MM.1S (cell line): ENCODE results near the gene LAMA3.

Experiments
- DNase-seq: peaks from one replicate; pipeline ENCODE4 v3.0.0-alpha.2; 2015
- H2AFZ ChIP-seq: fragments of 300-600 bp; sonication (generic); 2 replicates; pipeline ENCODE4 v1.6.0; 2016; ENCODE audit warnings: antibody characterized with exemption, low read length
- H3F3A ChIP-seq: fragments of 300-600 bp; sonication (generic); 2 replicates; pipeline ENCODE4 v1.6.1; 2016; ENCODE audit warnings: mild to moderate bottlenecking, antibody characterized with exemption, low read length, moderate library complexity, mixed read lengths; ENCODE audit not compliant: insufficient read depth
- H3K27ac ChIP-seq: fragments of 300-600 bp; sonication (generic); 2 replicates; pipeline ENCODE4 v1.5.1; 2016; ENCODE audit warnings: mild to moderate bottlenecking, low read length
- H3K27me3 ChIP-seq: fragments of 300-600 bp; sonication (generic); replicated peaks from 2 replicates; pipeline ENCODE4 v1.6.0; 2016; ENCODE audit warnings: low read length; ENCODE audit not compliant: insufficient read depth
- H3K36me3 ChIP-seq: fragments of 300-600 bp; sonication (generic); replicated peaks from 2 replicates; pipeline ENCODE4 v1.6.1; 2016; ENCODE audit warnings: mild to moderate bottlenecking, low read length, mixed read lengths; ENCODE audit not compliant: insufficient read depth
- H3K4me1 ChIP-seq: fragments of 300-600 bp; sonication (generic); 2 replicates; pipeline ENCODE4 v1.6.1; 2016; ENCODE audit warnings: low read length, mixed read lengths
- H3K4me2 ChIP-seq: fragments of 300-600 bp; sonication (generic); 2 replicates; pipeline ENCODE4 v1.6.0; 2016; ENCODE audit warnings: low read depth, low read length
- H3K4me3 ChIP-seq: fragments of 300-600 bp; sonication (generic); 2 replicates; pipeline ENCODE4 v1.5.1; 2016; ENCODE audit warnings: low read length, mixed read lengths
- H3K79me2 ChIP-seq: fragments of 300-600 bp; sonication (generic); 2 replicates; pipeline ENCODE4 v1.6.1; 2016; ENCODE audit warnings: mixed run types, low read length, mixed read lengths
- H3K9ac ChIP-seq: fragments of 300-600 bp; sonication (generic); 2 replicates; pipeline ENCODE4 v1.6.1; 2016; ENCODE audit warnings: low read length, mixed read lengths
- H3K9me2 ChIP-seq: fragments of 300-600 bp; sonication (generic); replicated peaks from 2 replicates; pipeline ENCODE4 v1.6.1; 2016; ENCODE audit warnings: mild to moderate bottlenecking, low read length, mixed read lengths; ENCODE audit not compliant: insufficient read depth
- H3K9me3 ChIP-seq: fragments of 300-600 bp; sonication (generic); replicated peaks from 2 replicates; pipeline ENCODE4 v1.6.1; 2016; ENCODE audit warnings: mild to moderate bottlenecking, low read length, mixed read lengths; ENCODE audit not compliant: insufficient read depth
- H4K20me1 ChIP-seq: fragments of 300-600 bp; sonication (generic); 2 replicates; pipeline ENCODE4 v1.6.1; 2016; ENCODE audit warnings: mild to moderate bottlenecking, low read length, moderate library complexity, mixed read lengths; ENCODE audit not compliant: insufficient read depth
- CTCF ChIP-seq: fragments of 300-600 bp; sonication (generic); IDR thresholded peaks from 2 replicates; pipeline ENCODE4 v1.5.1; 2016; ENCODE audit warnings: antibody characterized with exemption, low read length, mixed read lengths
- EZH2 ChIP-seq: fragments of 300-600 bp; sonication (generic); optimal IDR thresholded peaks from 2 replicates; pipeline ENCODE3; 2017; ENCODE audit warnings: low read depth, mild to moderate bottlenecking, antibody characterized with exemption, low read length, mixed read lengths
- EZH2phosphoT487 ChIP-seq: fragments of 300-600 bp; sonication (generic); IDR thresholded peaks from 2 replicates; pipeline ENCODE4 v1.6.1; 2018; ENCODE audit warnings: antibody characterized with exemption, low read length

LAMA3 gene

GRCh38 chr18:23683155-23683554 lies 6.1 kb upstream of the LAMA3 start:
- Histone ChIP-seq H4K20me1 (no peaks in the 10 kb centered on the region), H3K79me2 (no peaks in the 10 kb centered on the region), H3K36me3 (no peaks in the 10 kb centered on the region), H3K9ac (no peak overlapping the region), H3K4me2 (no peak overlapping the region), H3K4me3 (no peak overlapping the region), H2AFZ (no peak overlapping the region), H3K27me3 (no peaks in the 10 kb centered on the region), H3K9me2 (no peaks in the 10 kb centered on the region), H3K9me3 (no peaks in the 10 kb centered on the region), H3K4me1 (no peaks in the 10 kb centered on the region), H3F3A (no peaks in the 10 kb centered on the region), H3K27ac (no peak overlapping the region)
- TF ChIP-seq CTCF, result no peak
- no peak for TF ChIP-seq EZH2phosphoT487
- no peak for TF ChIP-seq EZH2
- DNase-seq, result no peak

GRCh38 chr18:23683671-23684070 lies 5.6 kb upstream of the LAMA3 start:
- no peaks in the 10 kb centered on the region for H3K36me3 ChIP-seq
- no peak overlapping the region for H2AFZ ChIP-seq
- no peak overlapping the region for H3K4me3 ChIP-seq
- no peaks in the 10 kb centered on the region for H4K20me1 ChIP-seq
- TF ChIP-seq EZH2phosphoT487 (no peak), EZH2 (no peak), CTCF (no peak)
- H3K9me3 ChIP-seq, result no peaks in the 10 kb centered on the region
- H3K9ac ChIP-seq, result no peak overlapping the region
- no peaks in the 10 kb centered on the region for H3K27me3 ChIP-seq
- DNase-seq, result no peak
- H3K4me1 ChIP-seq, result no peaks in the 10 kb centered on the region
- no peaks in the 10 kb centered on the region for H3K9me2 ChIP-seq
- H3K4me2 ChIP-seq, result no peak overlapping the region
- H3K79me2 ChIP-seq, result no peaks in the 10 kb centered on the region
- no peaks in the 10 kb centered on the region for H3F3A ChIP-seq
- H3K27ac ChIP-seq, result no peak overlapping the region

GRCh38 chr18:23684515-23685197 lies 4.6 kb upstream of the LAMA3 start:
- no peaks in the 10 kb centered on the region for H3K27me3 ChIP-seq
- H3K79me2 ChIP-seq, result no peaks in the 10 kb centered on the region
- no peaks in the 10 kb centered on the region for H3K9me2 ChIP-seq
- H3K4me1 ChIP-seq, result no peaks in the 10 kb centered on the region
- H3K4me3 ChIP-seq, result no peak overlapping the region
- no peaks in the 10 kb centered on the region for H4K20me1 ChIP-seq
- no peak for DNase-seq
- no peaks in the 10 kb centered on the region for H3K36me3 ChIP-seq
- H3K4me2 ChIP-seq, result no peak overlapping the region
- no peak overlapping the region for H2AFZ ChIP-seq
- TF ChIP-seq CTCF, result no peak
- TF ChIP-seq EZH2, result no peak
- no peak for TF ChIP-seq EZH2phosphoT487
- H3K27ac ChIP-seq, result no peak overlapping the region
- H3K9ac ChIP-seq, result no peak overlapping the region
- no peaks in the 10 kb centered on the region for H3K9me3 ChIP-seq
- H3F3A ChIP-seq, result no peaks in the 10 kb centered on the region
